ENCODE data around the gene RTL10. TPM values are rescaled to one million over a fixed set of nuclear protein-coding genes. Genes with fewer than 3 reads are reported as not detected.

The RTL10 gene
- total RNA-seq, 2 donors from 2014 or later, result 20.6 to 22.2 TPM

DNA sequence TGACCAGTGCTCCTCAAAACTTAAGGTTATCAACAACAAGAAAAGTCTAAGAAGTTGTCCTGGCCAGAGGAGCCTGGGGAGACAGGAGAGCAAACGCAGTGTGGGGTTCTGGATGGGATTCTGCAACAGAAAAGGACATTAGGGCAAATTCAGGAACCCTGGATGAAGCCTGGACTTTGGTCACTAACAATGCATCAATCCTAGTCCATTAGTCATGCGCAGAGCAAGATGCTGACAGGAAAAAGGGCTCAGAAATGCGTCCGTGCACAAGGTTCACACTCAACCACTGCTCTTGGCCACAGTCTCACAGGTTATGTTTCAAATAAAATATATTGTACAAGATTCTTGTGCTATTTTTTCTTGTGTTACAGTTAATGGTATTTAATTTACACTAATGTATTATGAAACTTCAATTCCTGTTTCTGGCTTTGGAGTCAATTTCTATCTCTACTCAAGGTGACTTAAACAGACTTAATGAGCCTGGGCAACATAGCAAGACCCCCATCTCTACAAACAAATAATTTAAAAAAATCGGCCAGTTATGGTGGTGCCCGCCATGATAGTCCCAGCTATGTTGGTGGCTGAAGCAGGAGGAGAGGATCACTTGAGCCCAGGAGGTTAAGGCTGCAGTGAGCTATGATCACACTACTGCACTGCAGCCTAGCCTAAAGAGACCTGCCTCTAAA is 13.6 kb downstream of the RTL10 start:
- Mint-ChIP-seq H3K36me3 (ENCODE audit: low read depth) (no peaks in the 10 kb centered on the region), H3K4me1 (peaks cover 6% of the 10 kb centered on the region), H3K9me3 (no peaks in the 10 kb centered on the region), H3K27me3 (ENCODE audit: insufficient read depth) (no peaks in the 10 kb centered on the region), H3K4me3 (no peak overlapping the region), H3K27ac (no peak overlapping the region)
- Histone ChIP-seq H3K27me3 (ENCODE audit: control insufficient read depth, insufficient read depth, low read length, poor library complexity, severe bottlenecking) (no peaks in the 10 kb centered on the region), H3K36me3 (ENCODE audit: control insufficient read depth, insufficient read depth, low read length) (no peaks in the 10 kb centered on the region), H3K9ac (ENCODE audit: extremely low read depth, low read length, poor library complexity, severe bottlenecking) (no peak overlapping the region), H3K27ac (ENCODE audit: low read depth, low read length) (no peak overlapping the region), H3K9me3 (ENCODE audit: control insufficient read depth, low read length) (no peaks in the 10 kb centered on the region), H3K4me1 (ENCODE audit: control insufficient read depth, insufficient read depth, low read length) (peaks cover 7% of the 10 kb centered on the region), H3K4me3 (ENCODE audit: low read length) (no peak overlapping the region)
- DNase-seq, result no peak
- TF ChIP-seq, protein P1, sequence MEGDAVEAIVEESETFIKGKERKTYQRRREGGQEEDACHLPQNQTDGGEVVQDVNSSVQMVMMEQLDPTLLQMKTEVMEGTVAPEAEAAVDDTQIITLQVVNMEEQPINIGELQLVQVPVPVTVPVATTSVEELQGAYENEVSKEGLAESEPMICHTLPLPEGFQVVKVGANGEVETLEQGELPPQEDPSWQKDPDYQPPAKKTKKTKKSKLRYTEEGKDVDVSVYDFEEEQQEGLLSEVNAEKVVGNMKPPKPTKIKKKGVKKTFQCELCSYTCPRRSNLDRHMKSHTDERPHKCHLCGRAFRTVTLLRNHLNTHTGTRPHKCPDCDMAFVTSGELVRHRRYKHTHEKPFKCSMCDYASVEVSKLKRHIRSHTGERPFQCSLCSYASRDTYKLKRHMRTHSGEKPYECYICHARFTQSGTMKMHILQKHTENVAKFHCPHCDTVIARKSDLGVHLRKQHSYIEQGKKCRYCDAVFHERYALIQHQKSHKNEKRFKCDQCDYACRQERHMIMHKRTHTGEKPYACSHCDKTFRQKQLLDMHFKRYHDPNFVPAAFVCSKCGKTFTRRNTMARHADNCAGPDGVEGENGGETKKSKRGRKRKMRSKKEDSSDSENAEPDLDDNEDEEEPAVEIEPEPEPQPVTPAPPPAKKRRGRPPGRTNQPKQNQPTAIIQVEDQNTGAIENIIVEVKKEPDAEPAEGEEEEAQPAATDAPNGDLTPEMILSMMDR (conservative IDR thresholded peaks at IDR 0.05), result no peak
- WGBS, 2 experiments (ENCODE audit: insufficient coverage in 1 of 2, insufficient read length in 1 of 2), result 93 to 96% methylated on average over 4 to 6 of the region's 6 CpGs

DNA sequence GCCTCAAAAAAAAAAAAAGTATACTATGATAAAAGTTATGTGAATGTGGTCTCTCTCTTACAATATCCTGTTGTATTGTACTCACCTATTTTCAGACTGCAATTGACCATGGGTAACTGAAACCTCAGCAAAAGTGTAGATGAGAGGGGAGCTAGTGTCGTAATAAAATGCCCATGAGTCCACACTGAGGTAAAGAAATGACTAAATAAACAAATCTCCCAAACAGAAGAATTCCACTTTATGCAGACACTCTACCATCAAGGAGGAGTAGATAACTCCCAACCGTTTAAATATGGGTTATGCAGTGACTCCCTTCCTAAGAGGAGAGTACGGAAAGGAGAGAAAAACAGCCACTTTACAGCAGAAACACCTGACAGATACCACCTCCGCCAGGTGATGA is 14.6 kb downstream of the RTL10 start:
- H3K9me3 ChIP-seq (ENCODE audit: control insufficient read depth, low read length), result no peaks in the 10 kb centered on the region
- Mint-ChIP-seq H3K4me1 (peaks cover 6% of the 10 kb centered on the region), H3K4me3 (no peak overlapping the region), H3K36me3 (ENCODE audit: low read depth) (no peaks in the 10 kb centered on the region), H3K9me3 (no peaks in the 10 kb centered on the region), H3K27ac (no peak overlapping the region), H3K27me3 (ENCODE audit: insufficient read depth) (no peaks in the 10 kb centered on the region)
- no peak overlapping the region for H3K9ac ChIP-seq (ENCODE audit: extremely low read depth, low read length, poor library complexity, severe bottlenecking)
- 87 to 96% methylated on average over 3 to 4 of the region's 4 CpGs for WGBS, 2 experiments (ENCODE audit: insufficient coverage in 1 of 2, insufficient read length in 1 of 2)
- H3K4me1 ChIP-seq (ENCODE audit: control insufficient read depth, insufficient read depth, low read length), result peaks cover 7% of the 10 kb centered on the region
- TF ChIP-seq, protein P1 (conservative IDR thresholded peaks at IDR 0.05), result no peak
- DNase-seq, result no peak
- H3K36me3 ChIP-seq (ENCODE audit: control insufficient read depth, insufficient read depth, low read length), result no peaks in the 10 kb centered on the region
- H3K4me3 ChIP-seq (ENCODE audit: low read length), result no peak overlapping the region
- no peak overlapping the region for H3K27ac ChIP-seq (ENCODE audit: low read depth, low read length)
- no peaks in the 10 kb centered on the region for H3K27me3 ChIP-seq (ENCODE audit: control insufficient read depth, insufficient read depth, low read length, poor library complexity, severe bottlenecking)

DNA sequence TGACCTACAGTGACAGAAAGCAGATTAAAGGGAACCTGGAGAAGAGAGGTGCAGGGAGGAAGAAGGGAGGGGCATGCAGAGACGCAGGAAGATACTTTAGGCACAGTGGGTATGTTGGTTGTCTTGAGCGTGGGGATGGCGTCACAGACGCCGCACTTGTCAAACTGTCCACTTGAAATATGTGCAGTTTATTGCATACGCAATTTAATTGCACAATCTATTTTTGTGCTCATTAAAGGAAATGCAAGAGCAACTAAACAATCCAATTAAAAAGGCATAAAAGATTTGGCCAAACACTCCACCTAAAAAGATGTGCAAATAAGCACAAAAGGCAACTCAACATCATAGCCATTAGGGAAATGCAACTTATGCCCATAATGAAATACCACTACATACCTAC is 16.8 kb downstream of the RTL10 start:
- H3K9me3 Mint-ChIP-seq, result no peaks in the 10 kb centered on the region
- H3K9me3 ChIP-seq (ENCODE audit: control insufficient read depth, low read length), result no peaks in the 10 kb centered on the region
- H3K36me3 Mint-ChIP-seq (ENCODE audit: low read depth), result no peaks in the 10 kb centered on the region
- H3K4me3 ChIP-seq (ENCODE audit: low read length), result no peak overlapping the region
- H3K9ac ChIP-seq (ENCODE audit: extremely low read depth, low read length, poor library complexity, severe bottlenecking), result no peak overlapping the region
- peak; percentile 11 for DNase-seq
- no peaks in the 10 kb centered on the region for H3K36me3 ChIP-seq (ENCODE audit: control insufficient read depth, insufficient read depth, low read length)
- TF ChIP-seq, protein P1 (conservative IDR thresholded peaks at IDR 0.05), result no peak
- no peak overlapping the region for H3K27ac Mint-ChIP-seq
- no peaks in the 10 kb centered on the region for H3K27me3 Mint-ChIP-seq (ENCODE audit: insufficient read depth)
- no peaks in the 10 kb centered on the region for H3K4me1 ChIP-seq (ENCODE audit: control insufficient read depth, insufficient read depth, low read length)
- no peak overlapping the region for H3K4me3 Mint-ChIP-seq
- H3K27ac ChIP-seq (ENCODE audit: low read depth, low read length), result no peak overlapping the region
- H3K27me3 ChIP-seq (ENCODE audit: control insufficient read depth, insufficient read depth, low read length, poor library complexity, severe bottlenecking), result no peaks in the 10 kb centered on the region
- H3K4me1 Mint-ChIP-seq, result peaks cover 4% of the 10 kb centered on the region
- WGBS, 2 experiments (ENCODE audit: insufficient coverage in 1 of 2, insufficient read length in 1 of 2), result 96 to 100% methylated on average over 6 of the region's 6 CpGs
